Ovary (tissue), 3 donors: ENCODE results near the gene KCNMA1.

Experiments
- EP300 ChIP-seq: sonication (generic); formaldehyde crosslinking; IDR thresholded peaks from one replicate; pipeline ENCODE4 v1.6.1; 2017; ENCODE audit warnings: antibody characterized with exemption
- POLR2A ChIP-seq: fragments of 450-650 bp; IDR thresholded peaks from one replicate; pipeline ENCODE4 v1.6.1; 2017; ENCODE audit warnings: antibody characterized with exemption, mild to moderate bottlenecking, moderate library complexity
- TF ChIP-seq, protein P1 (sequence below), 3 donors: fragments of 450-650 bp in 2 of 3; fragments of 200-600 bp in 1 of 3; IDR thresholded peaks; one replicate each; pipeline versions ENCODE4 v1.5.1 to v1.8.0; 2016 to 2022; ENCODE audit warnings: antibody characterized with exemption in 3 of 3, mild to moderate bottlenecking in 1 of 3
- donor health status: DM: no; HTN: no; CAD: no.

DNA sequence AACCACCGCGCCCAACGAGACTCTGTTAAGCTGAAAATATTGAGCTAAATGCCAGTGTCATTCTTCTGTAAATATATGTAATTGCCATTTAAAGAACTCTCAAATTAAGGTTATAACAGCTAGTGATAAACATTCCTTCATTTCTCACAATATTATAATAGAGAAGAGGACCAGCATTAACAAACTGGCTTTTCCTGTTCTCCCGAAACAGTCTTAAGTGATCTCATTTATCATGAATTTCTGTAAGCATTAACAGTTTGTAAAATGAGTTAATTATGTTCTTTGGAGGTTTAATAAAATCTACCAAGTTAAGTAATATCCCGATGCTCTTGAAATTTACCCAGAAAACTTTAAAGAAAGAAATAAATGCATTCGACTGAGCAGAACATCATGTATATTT lies 352.8 kb downstream of the KCNMA1 start:
- TF ChIP-seq, protein P1, sequence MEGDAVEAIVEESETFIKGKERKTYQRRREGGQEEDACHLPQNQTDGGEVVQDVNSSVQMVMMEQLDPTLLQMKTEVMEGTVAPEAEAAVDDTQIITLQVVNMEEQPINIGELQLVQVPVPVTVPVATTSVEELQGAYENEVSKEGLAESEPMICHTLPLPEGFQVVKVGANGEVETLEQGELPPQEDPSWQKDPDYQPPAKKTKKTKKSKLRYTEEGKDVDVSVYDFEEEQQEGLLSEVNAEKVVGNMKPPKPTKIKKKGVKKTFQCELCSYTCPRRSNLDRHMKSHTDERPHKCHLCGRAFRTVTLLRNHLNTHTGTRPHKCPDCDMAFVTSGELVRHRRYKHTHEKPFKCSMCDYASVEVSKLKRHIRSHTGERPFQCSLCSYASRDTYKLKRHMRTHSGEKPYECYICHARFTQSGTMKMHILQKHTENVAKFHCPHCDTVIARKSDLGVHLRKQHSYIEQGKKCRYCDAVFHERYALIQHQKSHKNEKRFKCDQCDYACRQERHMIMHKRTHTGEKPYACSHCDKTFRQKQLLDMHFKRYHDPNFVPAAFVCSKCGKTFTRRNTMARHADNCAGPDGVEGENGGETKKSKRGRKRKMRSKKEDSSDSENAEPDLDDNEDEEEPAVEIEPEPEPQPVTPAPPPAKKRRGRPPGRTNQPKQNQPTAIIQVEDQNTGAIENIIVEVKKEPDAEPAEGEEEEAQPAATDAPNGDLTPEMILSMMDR (IDR thresholded peaks at IDR 0.05), result no peak
- TF ChIP-seq POLR2A (no peak), EP300 (no peak)
